Activated T-cell treated with anti-CD3 and anti-CD28 coated beads for 1 hour (primary cell): Measurements from ENCODE around the gene ADAMTSL4.
A peak's percentile ranks its signal among the peaks of the same experiment; 100 is the strongest.

ENCODE experiments used
- DNase-seq: peaks from one replicate; pipeline ENCODE4 v3.0.0-alpha.2; 2020; ENCODE audit warnings: low read depth

Gene ADAMTSL4

DNA sequence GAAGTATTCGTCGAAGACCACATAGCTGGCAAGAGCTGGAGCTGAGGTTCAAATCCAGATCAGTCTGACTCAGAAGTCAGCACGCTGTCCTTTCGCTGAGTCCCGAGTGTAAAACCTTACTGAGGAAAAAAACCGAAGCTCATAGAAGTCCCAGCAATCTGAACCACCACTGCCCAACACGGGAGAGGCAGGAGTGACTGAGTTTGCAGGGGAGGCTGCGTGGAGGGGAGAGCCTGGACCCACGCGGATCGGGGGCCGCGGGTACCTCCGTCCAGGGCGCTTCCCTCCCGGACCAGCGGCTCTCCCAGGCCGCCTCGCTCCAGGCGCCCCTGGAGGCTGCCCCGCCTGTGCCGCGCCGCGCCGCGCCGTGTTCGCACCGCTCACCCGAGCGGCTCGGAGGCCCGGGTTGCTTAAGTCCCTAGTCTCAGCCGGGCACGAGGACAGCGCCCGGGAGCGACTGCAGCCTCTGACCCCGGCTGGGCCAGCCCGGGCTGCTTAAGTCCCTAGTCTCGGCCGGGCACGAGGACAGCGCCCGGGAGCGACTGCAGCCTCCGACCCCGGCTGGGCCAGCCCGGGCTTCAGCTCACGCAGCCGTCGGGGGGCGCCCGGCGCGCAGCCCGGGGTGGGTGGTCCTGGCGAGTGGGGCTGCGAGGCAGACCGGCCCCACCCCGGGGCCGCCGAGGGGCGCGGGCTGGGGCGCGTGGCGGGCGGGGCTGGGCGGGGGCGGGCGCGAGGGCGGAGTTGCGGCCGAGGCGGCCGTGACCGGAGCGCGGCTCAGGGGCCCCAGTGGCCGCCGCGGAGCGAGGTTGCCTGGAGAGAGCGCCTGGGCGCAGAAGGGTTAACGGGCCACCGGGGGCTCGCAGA is at the start of gene ADAMTSL4:
TSS of gene ADAMTSL4 (plus strand) at position 777 of the 864 bp plus-strand sequence. CDS start 2,881 bp downstream, outside the sequence.
- no peak for DNase-seq

DNA sequence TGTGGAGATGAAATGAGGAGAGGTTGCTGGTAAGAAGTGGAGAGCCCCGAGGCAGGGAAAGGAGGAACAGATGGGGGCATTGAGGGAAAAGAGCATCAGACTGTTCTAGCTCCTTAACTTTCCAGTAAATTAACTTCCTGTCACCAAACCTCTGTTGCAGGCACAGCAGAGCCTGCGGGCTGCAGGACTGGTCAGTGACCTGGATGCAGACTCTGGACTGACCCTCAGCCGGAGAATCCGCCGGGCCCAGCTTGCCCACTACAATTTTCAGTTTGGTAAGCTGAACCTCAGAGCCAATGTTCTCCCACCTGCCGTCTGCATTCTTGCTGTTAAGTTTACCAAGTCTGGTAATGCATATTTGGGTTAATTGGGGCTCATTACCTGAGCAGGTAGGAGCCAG is 43.8 kb upstream of the ADAMTSL4 start:
- no peak for DNase-seq

DNA sequence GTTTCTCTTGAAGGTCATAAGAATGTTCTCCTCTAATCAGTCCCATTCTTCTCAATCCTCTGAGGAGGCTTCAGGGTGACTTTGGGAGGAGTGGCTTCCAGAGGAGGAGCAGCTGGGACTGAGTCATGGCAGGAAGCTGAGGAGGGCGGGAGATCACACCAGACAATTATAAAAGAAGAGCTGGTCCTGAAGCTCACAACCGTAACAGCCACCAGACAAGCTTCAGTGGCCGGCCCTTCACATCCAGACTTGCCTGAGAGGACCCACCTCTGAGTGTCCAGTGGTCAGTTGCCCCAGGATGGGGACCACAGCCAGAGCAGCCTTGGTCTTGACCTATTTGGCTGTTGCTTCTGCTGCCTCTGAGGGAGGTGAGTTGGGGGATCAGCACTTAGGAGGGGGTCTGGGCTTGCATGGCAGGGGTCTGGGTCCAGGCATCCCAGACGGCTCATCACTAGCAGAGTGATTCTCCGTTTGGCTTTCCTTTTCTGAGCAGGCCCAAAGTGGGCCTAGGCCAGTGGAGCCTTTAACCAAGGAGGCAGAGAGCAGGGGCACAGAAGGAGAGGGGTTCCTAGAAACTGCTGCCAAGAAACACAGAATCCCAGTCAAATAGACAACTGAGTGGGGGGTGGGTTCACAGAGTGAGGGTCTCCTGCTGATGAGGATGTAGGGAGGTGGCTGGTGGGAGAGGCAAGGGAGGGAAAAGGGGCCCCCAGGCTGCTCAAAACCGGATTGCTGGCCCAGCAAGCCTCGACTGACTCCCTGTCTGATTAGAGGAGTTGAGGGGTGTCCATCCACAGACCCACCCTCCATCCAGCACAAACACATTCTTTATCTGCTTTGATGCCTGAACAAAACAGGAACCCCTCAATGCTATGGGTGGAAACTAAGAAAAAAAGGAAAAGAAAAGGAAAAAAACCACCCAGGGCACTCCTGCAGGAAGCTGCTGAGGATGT is 41.0 kb upstream of the ADAMTSL4 start, which contains the start of gene ECM1:
TSS of gene ECM1 (plus strand) at position 198 of the 953 bp plus-strand sequence. CDS start at position 299, 101 bp downstream.
- DNase-seq: no peak

DNA sequence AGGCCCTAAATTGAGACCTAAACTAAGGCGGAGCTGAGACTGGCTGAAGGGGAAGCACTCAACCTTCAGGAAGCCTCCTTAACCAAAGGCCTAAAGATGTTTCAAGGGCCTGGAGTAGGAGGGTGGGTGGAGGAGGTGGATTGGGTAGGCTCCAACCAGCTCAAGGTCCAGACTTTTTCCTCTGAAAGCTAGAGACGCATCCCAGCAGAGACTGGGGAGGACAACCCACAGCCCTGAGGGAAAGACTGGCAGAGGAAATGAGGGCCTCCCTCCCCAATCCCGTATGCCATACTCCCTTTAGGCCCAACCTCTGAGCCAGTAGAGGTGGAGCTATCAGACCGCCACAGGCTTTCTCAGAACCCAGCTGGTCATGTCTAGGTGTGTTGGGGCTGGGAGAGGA is 40.2 kb upstream of the ADAMTSL4 start:
- DNase-seq: no peak

DNA sequence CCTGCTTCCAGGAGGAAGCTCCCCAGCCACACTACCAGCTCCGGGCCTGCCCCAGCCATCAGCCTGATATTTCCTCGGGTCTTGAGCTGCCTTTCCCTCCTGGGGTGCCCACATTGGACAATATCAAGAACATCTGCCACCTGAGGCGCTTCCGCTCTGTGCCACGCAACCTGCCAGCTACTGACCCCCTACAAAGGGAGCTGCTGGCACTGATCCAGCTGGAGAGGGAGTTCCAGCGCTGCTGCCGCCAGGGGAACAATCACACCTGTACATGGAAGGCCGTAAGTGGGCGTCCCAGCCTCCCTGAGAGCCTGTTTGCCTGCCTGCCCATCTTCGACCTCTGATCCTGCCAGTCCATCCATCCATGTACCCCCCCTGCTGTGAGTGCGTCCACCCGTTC is 37.7 kb upstream of the ADAMTSL4 start:
- no peak for DNase-seq

GRCh38 chr1:150511985-150512660 is 37.1 kb upstream of the ADAMTSL4 start:
- no peak for DNase-seq

GRCh38 chr1:150512846-150513245 is 36.4 kb upstream of the ADAMTSL4 start:
- no peak for DNase-seq

DNA sequence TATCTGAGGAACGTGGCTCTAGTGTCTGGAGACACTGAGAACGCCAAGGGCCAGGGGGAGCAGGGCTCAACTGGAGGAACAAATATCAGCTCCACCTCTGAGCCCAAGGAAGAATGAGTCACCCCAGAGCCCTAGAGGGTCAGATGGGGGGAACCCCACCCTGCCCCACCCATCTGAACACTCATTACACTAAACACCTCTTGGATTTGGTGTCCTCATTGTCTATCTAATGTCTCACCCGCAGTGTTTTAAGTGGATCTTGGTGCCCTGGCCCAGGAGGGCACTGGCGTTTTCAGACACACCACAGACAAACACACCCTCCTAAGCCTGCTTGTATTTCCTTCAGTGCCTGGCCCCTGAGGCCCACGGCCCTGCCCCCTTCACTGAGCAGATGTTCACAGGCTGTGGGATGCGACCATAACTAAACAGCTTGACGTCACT is 35.8 kb upstream of the ADAMTSL4 start:
- DNase-seq: no peak

GRCh38 chr1:150514260-150514659 is 34.9 kb upstream of the ADAMTSL4 start:
- DNase-seq: no peak

DNA sequence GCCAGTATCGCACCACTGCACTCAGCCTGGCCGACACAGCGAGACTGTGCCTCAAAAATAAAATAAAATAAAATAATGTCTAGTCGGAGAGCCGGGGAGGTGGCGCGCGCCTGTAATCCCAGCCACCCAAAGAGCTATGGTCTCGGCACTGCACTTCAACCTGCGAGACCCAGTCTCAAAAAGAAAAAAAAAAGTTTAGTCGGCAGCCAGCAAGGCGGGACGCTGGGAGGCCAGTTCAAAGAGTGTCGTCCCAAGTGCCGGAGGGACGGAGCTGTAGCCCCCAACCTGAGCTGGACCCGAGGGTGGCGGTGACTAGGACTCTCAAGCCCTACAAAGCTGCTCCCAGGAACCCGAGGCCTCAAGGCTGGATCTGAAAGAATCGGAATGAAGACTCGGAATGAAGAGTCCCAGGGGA is 34.3 kb upstream of the ADAMTSL4 start:
- DNase-seq: no peak

GRCh38 chr1:150515328-150516049 is 33.7 kb upstream of the ADAMTSL4 start, which contains the start of gene FALEC:
FALEC (plus strand) TSS chr1:150515752.
- DNase-seq: peak; percentile 83

DNA sequence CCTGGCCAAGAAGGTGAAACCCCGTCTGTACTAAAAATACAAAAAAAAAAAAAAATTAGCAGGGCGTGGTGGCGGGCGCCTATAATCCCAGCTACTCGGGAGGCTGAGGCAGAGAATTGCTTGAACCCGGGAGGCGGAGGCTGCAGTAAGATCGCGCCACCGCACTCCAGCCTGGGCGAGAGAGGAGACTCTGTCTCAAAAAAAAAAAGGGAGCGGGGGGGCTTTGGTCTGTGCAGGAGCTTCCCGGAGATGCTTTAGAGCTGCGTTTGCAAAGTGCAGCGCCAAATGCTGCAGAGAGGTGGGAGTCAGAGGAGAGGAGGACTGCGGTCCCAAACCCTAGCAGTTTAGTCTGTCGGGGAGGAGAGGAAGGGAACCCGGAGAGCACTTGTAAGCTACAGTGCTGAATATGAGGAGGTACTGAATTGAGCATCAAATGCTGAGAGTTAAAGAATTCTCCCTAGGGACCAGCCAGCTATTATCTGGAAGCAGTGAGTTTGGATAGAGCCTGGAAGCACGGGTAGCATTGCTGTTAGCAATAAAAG is 33.1 kb upstream of the ADAMTSL4 start:
- no peak for DNase-seq

GRCh38 chr1:150516616-150517015 is 32.6 kb upstream of the ADAMTSL4 start:
- DNase-seq: no peak

DNA sequence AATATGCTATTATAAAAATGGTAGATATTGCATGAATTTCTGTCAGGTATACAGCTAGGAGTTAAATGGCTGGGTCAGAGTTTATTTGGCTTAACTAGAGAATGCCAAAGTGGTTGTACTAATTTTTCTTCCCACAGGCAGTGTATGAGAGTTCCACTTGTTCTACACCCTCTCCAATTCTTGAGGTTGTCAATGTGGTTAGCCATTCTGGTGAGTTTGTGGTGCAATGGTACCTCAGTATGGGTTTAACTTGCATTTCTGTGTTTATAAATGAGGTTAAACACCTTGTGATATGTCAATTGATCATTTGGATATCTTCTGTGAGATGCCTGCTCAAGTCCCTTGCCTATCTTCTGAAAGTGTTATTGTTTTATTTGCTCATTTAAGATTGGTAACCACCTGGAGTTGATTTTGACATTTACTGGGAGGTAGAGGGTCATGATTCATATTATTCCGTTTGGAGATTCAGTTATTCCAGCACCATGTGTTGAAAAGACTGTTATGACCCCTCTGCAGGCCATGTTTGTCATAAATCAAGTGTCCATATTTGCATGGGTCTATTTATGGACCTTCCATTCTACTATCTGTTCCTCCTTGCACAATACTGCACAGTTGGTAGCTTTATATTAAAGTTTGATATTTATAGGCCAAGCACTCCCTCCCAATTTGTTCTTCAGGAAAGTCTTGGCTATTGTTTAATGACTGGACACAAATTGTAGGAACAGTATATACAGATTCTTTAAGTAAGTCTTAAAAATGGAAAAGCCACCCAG is 27.8 kb upstream of the ADAMTSL4 start:
- no peak for DNase-seq

- no peak for DNase-seq
Observed at GRCh38 chr1:150525348-150525747, 23.9 kb upstream of the ADAMTSL4 start.

DNA sequence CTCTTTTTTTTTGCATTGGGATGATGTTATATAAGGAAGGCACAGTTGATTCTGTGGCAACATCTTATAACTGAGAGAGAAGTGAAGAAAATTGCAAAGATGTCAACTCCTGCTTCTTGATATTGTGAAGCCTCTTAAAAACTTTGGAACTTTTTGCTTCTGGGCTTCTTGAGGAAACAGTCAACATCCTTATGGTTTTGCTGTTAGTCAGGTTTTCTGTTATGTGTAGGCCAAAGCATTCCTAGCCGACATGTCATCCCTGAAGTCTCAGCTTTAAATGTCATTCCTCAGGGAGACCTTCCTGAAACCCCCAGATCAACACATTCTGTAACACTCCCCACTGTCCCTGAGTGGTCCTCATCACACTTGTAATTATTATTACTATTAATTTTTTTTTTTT is 21.0 kb upstream of the ADAMTSL4 start:
- DNase-seq: no peak

GRCh38 chr1:150529017-150529416 is 20.2 kb upstream of the ADAMTSL4 start:
- DNase-seq: no peak

DNA sequence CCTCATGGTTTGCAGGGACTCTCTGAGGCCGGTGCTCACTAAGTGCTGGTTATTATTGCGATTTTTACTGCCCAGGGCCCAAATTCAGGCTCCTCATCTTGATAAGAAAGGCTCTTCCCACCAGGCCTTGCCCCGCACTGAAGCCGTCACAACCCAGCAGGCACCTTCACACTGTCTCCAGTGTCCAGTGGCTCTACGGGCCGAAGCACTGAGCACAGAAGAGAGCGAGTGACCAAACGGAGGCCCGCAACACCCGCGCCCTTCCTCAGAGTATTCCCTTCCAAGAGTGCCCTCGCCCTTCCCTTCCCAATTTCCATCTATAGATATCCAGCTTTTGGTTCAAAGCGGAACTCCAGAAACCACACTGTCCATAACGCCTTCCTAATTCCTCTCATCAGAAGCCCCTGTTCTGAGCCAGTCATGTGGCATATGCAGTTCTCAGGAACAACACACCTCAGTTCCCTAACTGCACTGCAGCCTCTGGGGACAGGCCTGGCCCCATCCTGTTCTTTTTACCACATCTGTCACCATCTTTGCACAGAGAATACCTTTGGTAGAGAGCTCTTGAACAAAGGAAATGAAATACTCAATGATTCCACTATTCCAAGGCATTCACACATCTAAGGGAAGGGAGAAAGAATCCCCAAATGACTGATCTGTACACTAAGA is 18.6 kb upstream of the ADAMTSL4 start:
- DNase-seq: no peak

DNA sequence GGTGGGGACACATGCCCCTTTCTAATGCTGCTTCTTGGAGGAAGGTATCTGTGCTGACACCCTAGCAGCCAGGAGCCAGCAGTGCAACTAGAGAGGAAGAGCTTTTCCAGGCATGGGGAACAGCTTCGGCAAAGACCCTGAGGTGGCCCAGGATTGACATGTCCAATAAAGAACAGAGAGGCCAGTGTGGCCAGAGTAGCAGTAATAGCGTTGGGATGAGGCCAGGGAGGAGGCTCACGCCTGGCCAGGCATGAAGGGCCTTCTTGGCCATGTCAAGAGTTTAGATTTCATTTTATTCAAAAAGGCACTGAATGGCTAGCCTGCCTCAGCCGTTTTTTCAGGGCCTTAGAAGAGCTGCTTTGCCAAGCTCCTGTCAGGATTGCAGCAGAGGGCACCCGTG is 16.3 kb upstream of the ADAMTSL4 start:
- DNase-seq: no peak

GRCh38 chr1:150534002-150534401 is 15.2 kb upstream of the ADAMTSL4 start:
- no peak for DNase-seq
